SU-DHL-6 (cell line): ENCODE results near the gene CSF1.

Experiments used
- H2AFZ ChIP-seq: fragments of 200-600 bp; sonication (generic); 2 replicates; pipeline ENCODE4 v1.6.1; 2014; ENCODE audit warnings: low read depth, mild to moderate bottlenecking, moderate library complexity, mixed read lengths, antibody characterized with exemption, low read length; ENCODE audit not compliant: severe bottlenecking
- H3F3A ChIP-seq: fragments of 200-600 bp; shearing (Covaris generic); 2 replicates; pipeline ENCODE4 v1.6.0; 2016; ENCODE audit warnings: antibody characterized with exemption, mild to moderate bottlenecking; ENCODE audit not compliant: insufficient read depth
- H3K27ac ChIP-seq: fragments of 200-600 bp; sonication (generic); 2 replicates; pipeline ENCODE4 v1.5.1; 2016; ENCODE audit warnings: low read depth, mild to moderate bottlenecking, low read length, moderate library complexity, mixed read lengths
- H3K27me3 ChIP-seq: fragments of 200-600 bp; sonication (generic), shearing (Covaris generic); 2 replicates; pipeline ENCODE4 v1.6.0; 2014; ENCODE audit warnings: mild to moderate bottlenecking, low read length
- H3K36me3 ChIP-seq: fragments of 200-600 bp; sonication (generic); 2 replicates; pipeline ENCODE4 v1.6.1; 2014; ENCODE audit warnings: mild to moderate bottlenecking, low read length, mixed read lengths
- H3K4me2 ChIP-seq: fragments of 300-600, 200-600 bp; shearing (Covaris generic), sonication (generic); 2 replicates; pipeline ENCODE4 v1.6.0; 2014; ENCODE audit warnings: low read length, low read depth, mild to moderate bottlenecking; ENCODE audit not compliant: poor library complexity, severe bottlenecking
- H3K4me3 ChIP-seq: fragments of 200-600 bp; sonication (generic); 2 replicates; pipeline ENCODE4 v1.5.1; 2014; ENCODE audit warnings: antibody characterized with exemption, low read length, mild to moderate bottlenecking, mixed read lengths; ENCODE audit not compliant: insufficient read depth, poor library complexity, severe bottlenecking
- H3K79me2 ChIP-seq: fragments of 200-600 bp; sonication (generic); 2 replicates; pipeline ENCODE4 v1.6.1; 2014; ENCODE audit warnings: mild to moderate bottlenecking, low read length, moderate library complexity; ENCODE audit not compliant: insufficient read depth
- H3K9ac ChIP-seq: fragments of 200-600 bp; sonication (generic); 2 replicates; pipeline ENCODE4 v1.7.0; 2014; ENCODE audit warnings: mild to moderate bottlenecking, low read length
- H3K9me2 ChIP-seq: fragments of 200-600 bp; sonication (generic); replicated peaks from 2 replicates; pipeline ENCODE4 v1.6.1; 2014; ENCODE audit warnings: low read length; ENCODE audit not compliant: insufficient read depth
- H3K9me3 ChIP-seq: fragments of 200-600 bp; sonication (generic); 2 replicates; pipeline ENCODE4 v1.6.1; 2014; ENCODE audit warnings: low read length, mixed read lengths; ENCODE audit not compliant: insufficient read depth
- H4K20me1 ChIP-seq: fragments of 200-600 bp; sonication (generic); 2 replicates; pipeline ENCODE4 v1.6.1; 2014; ENCODE audit warnings: low read depth, mild to moderate bottlenecking, antibody characterized with exemption, low read length, moderate library complexity, mixed read lengths
- EZH2phosphoT487 ChIP-seq: fragments of 200-600 bp; sonication (generic), shearing (Covaris generic); conservative IDR thresholded peaks from 2 replicates; pipeline ENCODE4 v1.6.1; 2018; ENCODE audit warnings: mild to moderate bottlenecking, antibody characterized with exemption, low read length, moderate library complexity, mixed read lengths
- TF ChIP-seq, protein P1 (sequence below): fragments of 200-600 bp; sonication (generic); IDR thresholded peaks from one replicate; pipeline ENCODE4 v1.5.1; 2017; ENCODE audit warnings: antibody characterized with exemption, mild to moderate bottlenecking, low read length, moderate library complexity; ENCODE audit not compliant: insufficient read depth, poor library complexity, severe bottlenecking

CSF1 gene

DNA sequence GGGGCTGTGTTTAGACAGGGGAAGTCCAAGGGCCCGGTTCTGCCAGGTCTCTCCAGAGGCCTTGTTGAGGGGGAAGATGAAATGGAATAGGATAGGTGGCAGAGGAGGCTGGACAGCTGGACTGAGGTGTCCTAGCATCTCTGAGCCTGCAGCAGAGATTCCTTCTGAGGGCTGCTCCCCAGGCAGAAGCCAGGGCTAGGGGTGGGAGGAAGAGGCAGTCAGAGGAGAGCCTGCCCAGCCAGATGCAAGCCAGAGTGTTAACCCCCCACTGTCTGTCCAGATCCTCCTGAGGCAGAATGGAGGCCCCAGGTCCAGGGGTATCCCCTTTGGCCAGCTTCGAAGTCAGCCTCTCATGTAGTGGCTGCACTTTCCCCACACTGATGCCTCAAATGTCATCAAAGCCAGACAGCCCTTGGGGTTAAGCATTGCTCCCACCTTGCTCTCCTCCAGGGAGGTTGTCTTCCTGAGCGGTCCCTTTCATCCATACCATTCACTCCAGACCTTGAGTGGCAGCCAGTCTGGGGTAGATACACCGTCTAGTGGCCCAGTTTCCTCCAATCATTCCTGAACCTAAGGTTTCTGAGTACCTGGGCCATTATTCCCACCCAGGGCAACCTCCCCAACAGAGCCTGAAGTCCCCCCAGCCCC, 1.7 kb downstream of the CSF1 start:
- Histone ChIP-seq H4K20me1 (no peaks in the 10 kb centered on the region), H3K27ac (no peak overlapping the region), H3K4me3 (no peak overlapping the region), H3K9me3 (no peaks in the 10 kb centered on the region), H3K9me2 (no peaks in the 10 kb centered on the region), H2AFZ (no peak overlapping the region), H3K79me2 (no peaks in the 10 kb centered on the region), H3K9ac (no peak overlapping the region), H3K4me2 (no peak overlapping the region), H3K27me3 (no peaks in the 10 kb centered on the region), H3F3A (no peaks in the 10 kb centered on the region), H3K36me3 (no peaks in the 10 kb centered on the region)
- TF ChIP-seq, protein P1, sequence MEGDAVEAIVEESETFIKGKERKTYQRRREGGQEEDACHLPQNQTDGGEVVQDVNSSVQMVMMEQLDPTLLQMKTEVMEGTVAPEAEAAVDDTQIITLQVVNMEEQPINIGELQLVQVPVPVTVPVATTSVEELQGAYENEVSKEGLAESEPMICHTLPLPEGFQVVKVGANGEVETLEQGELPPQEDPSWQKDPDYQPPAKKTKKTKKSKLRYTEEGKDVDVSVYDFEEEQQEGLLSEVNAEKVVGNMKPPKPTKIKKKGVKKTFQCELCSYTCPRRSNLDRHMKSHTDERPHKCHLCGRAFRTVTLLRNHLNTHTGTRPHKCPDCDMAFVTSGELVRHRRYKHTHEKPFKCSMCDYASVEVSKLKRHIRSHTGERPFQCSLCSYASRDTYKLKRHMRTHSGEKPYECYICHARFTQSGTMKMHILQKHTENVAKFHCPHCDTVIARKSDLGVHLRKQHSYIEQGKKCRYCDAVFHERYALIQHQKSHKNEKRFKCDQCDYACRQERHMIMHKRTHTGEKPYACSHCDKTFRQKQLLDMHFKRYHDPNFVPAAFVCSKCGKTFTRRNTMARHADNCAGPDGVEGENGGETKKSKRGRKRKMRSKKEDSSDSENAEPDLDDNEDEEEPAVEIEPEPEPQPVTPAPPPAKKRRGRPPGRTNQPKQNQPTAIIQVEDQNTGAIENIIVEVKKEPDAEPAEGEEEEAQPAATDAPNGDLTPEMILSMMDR = no peak
- TF ChIP-seq EZH2phosphoT487 = no peak

DNA sequence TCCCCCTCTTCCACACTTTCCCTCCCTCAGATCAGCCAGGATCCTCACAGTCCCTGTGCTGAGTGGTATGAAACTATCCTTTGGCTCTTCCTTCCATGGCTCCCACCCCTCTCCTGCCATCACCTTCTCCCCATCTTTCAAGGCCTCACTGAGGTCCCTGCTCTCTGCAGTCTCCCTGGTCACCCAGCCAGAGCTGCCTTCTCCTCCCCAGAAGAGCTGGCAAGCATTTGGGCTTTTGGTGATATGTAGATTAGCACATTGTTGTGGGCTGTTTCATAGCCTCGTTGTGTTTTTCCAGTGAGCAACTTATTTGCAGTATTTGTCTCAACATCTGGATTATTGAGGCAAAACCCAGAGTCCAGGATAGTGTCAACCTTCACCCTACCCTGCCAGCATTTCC, 2.2 kb downstream of the CSF1 start:
- Histone ChIP-seq H3F3A (no peaks in the 10 kb centered on the region), H3K9me3 (no peaks in the 10 kb centered on the region), H3K9ac (no peak overlapping the region), H3K9me2 (no peaks in the 10 kb centered on the region), H3K27me3 (no peaks in the 10 kb centered on the region), H3K4me3 (no peak overlapping the region), H3K27ac (no peak overlapping the region), H3K79me2 (no peaks in the 10 kb centered on the region), H3K36me3 (no peaks in the 10 kb centered on the region), H4K20me1 (no peaks in the 10 kb centered on the region), H3K4me2 (no peak overlapping the region), H2AFZ (no peak overlapping the region)
- TF ChIP-seq, protein P1 = no peak
- TF ChIP-seq EZH2phosphoT487 = no peak

DNA sequence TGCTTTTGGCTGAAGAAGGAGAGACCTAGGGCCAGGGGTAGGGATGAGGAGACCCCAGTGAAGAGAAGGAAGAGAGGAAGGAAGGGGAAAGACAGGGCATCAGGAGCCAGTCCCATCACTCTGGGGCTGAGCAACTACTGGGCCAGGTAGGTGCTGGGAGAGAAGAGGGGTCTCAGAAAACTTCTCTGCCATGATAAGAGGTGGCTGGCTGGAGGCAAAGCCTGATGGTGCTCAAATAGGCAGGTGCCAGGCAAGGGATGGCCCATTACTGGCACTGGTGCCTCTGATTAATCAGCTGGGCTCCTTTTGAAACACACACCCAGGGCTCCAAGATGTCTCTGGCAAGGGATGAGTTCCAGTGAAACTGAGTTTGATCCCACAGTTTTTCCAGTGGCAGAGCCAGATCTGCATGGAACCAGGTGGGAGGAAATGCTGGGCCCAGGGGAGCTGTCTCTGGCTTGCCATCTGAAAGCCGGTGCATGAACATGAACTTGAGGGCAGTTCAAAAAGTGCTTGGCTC, 2.8 kb downstream of the CSF1 start:
- Histone ChIP-seq H3K9me3 (no peaks in the 10 kb centered on the region), H3K27me3 (no peaks in the 10 kb centered on the region), H3K79me2 (no peaks in the 10 kb centered on the region), H4K20me1 (no peaks in the 10 kb centered on the region), H3K27ac (no peak overlapping the region), H3K9ac (no peak overlapping the region), H3F3A (no peaks in the 10 kb centered on the region), H3K36me3 (no peaks in the 10 kb centered on the region), H2AFZ (no peak overlapping the region), H3K4me2 (no peak overlapping the region), H3K9me2 (no peaks in the 10 kb centered on the region), H3K4me3 (no peak overlapping the region)
- TF ChIP-seq, protein P1 = no peak
- TF ChIP-seq EZH2phosphoT487 = no peak
